NAMALWA (cell line): ENCODE results near the gene PIGQ.

Experiments
- DNase-seq: peaks from one replicate; pipeline ENCODE4 v3.0.0-alpha.2; 2015; ENCODE audit warnings: low spot score

The PIGQ gene

GRCh38 chr16:555528-556473 is 14.0 kb upstream of the PIGQ start:
- no peak for DNase-seq

- DNase-seq: no peak
Observed at GRCh38 chr16:556474-557173, 13.1 kb upstream of the PIGQ start.

GRCh38 chr16:557463-558297 is 12.1 kb upstream of the PIGQ start:
- no peak for DNase-seq

- DNase-seq: peak; percentile 39
Observed at GRCh38 chr16:558298-559020, 11.3 kb upstream of the PIGQ start.

GRCh38 chr16:559021-559380 is 10.8 kb upstream of the PIGQ start:
- no peak for DNase-seq

GRCh38 chr16:559411-560203 is 10.2 kb upstream of the PIGQ start:
- no peak for DNase-seq

- no peak for DNase-seq
Observed at GRCh38 chr16:560204-560700, 9.5 kb upstream of the PIGQ start, which contains the start of gene PRR35. PRR35 (plus strand) TSS chr16:560394; CDS start chr16:563295, 2,901 bp downstream.

GRCh38 chr16:560701-561412 is 8.9 kb upstream of the PIGQ start:
- DNase-seq: no peak

- no peak for DNase-seq
Observed at GRCh38 chr16:561413-561794, 8.4 kb upstream of the PIGQ start.

- DNase-seq: no peak
Observed at GRCh38 chr16:561957-562938, 7.5 kb upstream of the PIGQ start.

- no peak for DNase-seq
Observed at GRCh38 chr16:563072-563644, 6.6 kb upstream of the PIGQ start.

- DNase-seq: no peak
Observed at GRCh38 chr16:564690-565418, 4.9 kb upstream of the PIGQ start.

- DNase-seq: no peak
Observed at GRCh38 chr16:565419-566330, 4.1 kb upstream of the PIGQ start.

- peak; percentile 88 for DNase-seq
Observed at GRCh38 chr16:566475-567372, 3.0 kb upstream of the PIGQ start, which contains the start of gene NHLRC4. NHLRC4 (plus strand) TSS chr16:567005; CDS start chr16:568048, 1,043 bp downstream.
